ENCODE results near the gene NKG7.

The NKG7 gene

DNA sequence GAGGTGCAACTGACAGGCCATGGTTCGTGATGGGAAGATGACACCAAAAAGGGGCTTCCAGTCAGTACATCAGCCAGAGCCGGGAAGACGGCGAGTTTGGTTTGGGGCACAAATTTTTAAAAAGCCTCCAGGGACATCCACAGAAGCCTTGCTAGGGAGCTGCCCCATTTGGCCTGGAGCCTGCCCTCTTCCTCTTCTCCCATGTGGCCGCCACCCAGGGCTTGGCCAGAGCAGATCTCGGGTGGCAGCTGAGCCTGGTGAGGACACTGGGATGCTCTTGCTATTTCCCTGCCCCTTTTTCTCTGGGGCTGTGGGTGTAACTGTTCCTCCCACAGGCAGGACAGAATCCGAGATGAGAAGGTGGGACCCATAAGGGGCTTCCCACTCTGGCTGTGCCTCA lies 14.5 kb downstream of the NKG7 start:
- DNase-seq = no peak

- DNase-seq = no peak
These were observed 16.2 kb downstream of the NKG7 start for GRCh38 chr19:51356159-51356801.

GRCh38 chr19:51354742-51355148 lies 17.7 kb downstream of the NKG7 start:
- DNase-seq = no peak

DNA sequence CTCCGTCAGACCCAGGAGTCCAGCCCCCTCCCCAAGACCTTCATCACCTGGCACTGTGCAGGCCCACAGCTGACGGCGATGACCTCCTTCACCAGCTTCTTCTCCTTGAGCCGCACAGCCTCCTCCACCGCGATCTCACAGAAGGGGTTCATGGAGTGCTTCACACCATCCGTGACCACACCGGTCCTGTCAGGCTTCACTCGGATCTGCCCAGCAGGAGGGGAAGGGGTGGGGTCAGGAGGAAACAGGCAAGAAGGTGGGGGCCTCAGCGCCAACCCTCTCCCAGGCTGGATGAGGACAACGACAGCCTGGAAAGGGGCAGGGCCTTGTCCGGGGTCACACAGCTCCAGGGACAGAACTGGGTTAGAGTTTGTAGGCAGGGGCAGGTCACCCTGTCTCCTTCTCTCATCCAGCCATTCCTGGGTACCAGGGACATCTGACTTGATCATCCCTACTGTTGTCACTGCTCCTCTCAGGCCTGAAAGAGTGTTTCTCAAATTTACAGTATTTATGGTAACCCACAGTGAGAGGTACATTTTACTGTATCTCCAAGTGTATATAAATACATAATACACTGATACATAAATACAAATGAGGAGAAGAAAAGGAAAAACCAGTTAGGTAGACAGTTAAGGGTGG lies 18.2 kb downstream of the NKG7 start:
- DNase-seq = no peak

DNA sequence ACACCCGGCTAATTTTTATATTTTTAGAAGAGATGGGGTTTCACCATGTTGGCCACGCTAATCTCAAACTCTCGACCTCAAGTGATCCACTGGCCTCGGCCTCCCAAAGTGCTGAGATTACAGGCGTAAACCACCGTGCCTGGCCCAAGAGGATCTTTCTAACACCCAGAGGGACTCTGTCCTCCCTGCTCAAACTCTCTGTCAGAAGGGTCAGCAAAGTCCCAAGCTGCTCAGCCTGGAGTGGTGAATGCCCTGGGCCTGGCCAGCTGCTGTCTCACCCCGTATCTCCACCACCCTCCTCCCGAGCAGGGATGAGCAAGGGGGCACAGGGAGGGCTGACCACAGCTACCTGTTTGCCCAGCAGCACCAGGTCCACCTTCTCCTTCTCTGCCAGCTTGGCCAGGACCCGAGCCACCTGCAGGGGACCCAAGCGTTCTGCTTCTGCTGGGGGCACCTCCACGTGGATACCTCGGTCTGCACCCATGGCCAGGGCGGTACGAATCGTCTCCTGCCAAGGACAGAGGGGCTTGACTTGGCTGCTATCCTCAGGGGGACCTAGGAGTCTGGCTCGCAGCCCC lies 19.6 kb downstream of the NKG7 start:
- no peak for DNase-seq

DNA sequence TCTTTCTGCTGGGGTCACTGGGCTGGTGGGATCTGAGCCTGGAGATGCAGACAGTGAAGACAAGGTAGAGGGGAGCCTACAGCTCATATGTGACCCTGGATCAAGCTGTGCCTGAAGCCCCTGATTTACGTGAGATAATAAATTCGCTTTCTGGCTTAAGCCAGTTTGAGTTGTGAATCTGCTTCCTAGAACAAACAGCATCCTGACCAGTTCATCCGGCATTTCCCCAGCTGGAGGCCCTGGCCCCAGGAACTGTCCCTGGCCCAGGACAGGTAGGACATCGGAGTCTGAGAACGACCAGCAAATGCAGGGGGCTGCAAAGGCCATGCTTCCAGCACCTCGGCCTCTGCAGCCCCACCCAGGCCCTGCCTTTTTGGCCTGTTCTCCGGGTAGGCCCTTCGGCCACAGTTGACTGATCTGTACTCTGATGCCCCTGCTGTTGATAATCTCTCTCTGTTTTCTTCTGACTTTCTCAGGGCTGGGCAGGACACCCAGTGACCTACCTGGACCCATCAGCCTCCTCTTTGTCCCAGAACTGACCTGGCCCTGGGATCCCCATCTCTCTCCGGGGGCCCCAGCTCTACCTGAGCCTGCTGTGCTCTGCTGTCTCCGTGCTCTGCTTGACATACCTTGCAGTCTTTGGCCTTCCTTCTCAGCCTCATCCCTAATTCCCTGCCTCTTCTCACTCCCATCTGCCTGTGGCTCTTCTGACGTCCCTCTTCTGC lies 21.0 kb downstream of the NKG7 start:
- DNase-seq = no peak

DNA sequence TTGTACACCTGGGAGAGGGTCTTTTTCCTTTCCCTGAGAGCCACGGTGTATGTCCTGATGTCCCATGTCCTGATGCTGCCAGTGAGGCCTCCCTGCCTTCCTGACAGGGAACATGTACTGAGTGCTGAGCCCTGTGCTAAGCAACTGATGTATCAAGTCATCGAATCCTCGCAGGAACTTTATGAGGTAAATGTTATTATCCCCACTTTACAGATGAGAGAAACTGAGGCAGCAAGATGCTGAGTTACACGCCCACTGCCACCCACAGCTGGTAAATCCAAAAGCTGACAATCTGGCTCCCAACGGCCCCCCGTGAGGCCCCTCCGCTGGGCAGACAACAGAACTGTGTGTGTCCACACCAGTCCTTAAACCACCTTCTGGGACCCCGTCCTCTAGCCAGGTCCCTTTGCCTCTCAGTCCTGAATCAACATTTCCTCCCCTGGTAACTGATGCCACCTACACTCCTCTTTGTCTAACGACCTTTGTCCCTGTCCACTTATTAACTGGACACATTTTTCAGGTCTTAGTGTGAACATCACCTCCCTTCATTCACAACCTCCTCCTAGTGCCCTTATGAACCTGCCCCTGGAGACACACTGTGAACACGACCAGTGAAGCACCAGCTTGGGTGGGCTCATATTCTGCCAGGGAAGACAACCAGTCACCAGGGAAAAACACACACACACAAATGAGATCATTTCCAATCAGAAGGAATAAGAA lies 25.1 kb downstream of the NKG7 start:
- no peak for DNase-seq

GRCh38 chr19:51346742-51347141 lies 25.7 kb downstream of the NKG7 start:
- no peak for DNase-seq

GRCh38 chr19:51345076-51345620 lies 27.3 kb downstream of the NKG7 start:
- DNase-seq = no peak

- no peak for DNase-seq
These were observed 29.6 kb downstream of the NKG7 start for GRCh38 chr19:51342631-51343569.

- DNase-seq = no peak
These were observed 30.4 kb downstream of the NKG7 start, which contains the start of gene VSIG10L for GRCh38 chr19:51341976-51342580. Gene VSIG10L (minus strand): TSS chr19:51342139. CDS start chr19:51342124, 15 bp downstream.

GRCh38 chr19:51341066-51341465 lies 31.4 kb downstream of the NKG7 start:
- DNase-seq = no peak

DNA sequence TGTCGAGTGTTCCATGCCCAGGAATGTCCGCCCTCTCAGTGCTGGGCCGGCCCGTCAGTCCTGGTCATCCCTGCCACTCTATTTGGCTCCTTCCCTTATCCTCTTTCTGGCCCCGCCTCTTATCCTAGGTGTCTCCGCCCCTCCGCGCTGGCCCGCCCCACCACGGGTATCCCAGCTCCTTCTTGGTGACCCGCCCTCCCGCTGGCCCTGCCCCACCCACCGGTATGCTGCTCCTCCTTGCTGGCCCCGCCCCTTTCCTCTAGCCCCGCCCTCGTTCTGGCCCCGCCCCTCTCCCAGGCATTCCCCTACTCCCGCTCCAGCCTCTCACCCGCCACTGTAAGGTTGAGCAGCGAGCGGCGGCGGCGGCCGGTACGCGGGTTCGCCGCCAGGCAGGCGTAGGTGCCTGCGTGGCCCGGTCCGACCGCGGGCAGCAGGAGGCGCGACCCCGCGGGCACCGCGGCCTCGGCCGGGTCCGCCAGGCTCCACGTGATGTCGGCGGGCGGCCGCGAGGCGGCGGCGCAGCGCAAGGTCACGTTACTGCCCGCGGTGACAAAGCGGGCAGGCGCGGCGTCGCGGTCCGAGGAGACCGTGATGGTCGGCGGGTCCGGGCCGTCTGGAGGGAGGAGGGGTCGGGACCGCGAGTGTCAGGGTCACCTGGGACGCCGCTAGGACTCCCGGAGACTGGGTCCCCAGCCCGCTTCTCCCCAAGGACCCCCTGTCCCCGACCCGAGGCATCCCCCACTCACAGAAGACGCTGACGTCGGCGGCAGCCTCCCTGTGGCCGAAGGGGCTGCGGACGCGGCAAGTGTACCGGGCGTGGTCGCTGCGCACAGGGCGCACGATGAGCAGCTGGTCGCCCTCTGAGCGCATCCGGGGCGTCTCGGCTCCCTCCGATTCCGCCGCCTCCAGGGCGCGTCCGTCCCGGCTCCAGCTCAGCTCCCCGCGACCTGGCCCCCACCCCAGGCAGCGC lies 32.5 kb downstream of the NKG7 start:
- peak; percentile 97 for DNase-seq

GRCh38 chr19:51339313-51339686 lies 33.2 kb downstream of the NKG7 start:
- no peak for DNase-seq

GRCh38 chr19:51338563-51339312 lies 33.7 kb downstream of the NKG7 start:
- peak; percentile 86 for DNase-seq

DNA sequence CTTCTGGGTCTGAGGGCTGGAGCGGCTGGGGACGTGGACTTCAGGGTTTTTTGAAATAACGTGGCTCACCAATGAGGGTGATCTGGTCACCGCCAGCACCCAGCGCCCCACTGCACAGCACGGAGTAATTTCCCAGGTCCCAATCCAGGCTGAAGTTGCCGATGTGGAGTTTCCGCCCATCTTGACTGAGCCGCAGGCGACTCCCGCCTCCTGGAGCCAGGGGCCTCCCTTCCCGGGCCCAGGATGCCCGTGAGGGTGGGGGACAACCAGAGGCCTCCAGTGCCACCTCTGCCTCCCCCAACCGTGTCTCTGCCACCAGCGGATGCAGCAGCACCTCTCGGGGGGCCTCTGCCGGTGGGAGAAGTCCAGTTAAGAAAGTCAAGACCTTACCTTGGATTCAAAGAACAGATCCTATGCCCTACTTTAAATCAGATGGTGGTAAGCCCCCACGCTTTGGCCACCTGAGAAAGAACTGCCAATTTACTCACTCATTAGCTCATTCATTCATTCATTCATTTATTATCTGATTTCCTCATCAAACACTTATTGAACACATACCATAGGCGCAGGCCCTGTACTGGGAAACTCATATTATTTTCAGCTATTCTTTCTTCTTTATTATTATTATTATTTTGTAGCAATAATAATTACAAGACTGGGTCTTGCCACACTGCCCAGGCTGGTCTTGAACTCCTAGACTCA lies 34.4 kb downstream of the NKG7 start:
- no peak for DNase-seq

DNA sequence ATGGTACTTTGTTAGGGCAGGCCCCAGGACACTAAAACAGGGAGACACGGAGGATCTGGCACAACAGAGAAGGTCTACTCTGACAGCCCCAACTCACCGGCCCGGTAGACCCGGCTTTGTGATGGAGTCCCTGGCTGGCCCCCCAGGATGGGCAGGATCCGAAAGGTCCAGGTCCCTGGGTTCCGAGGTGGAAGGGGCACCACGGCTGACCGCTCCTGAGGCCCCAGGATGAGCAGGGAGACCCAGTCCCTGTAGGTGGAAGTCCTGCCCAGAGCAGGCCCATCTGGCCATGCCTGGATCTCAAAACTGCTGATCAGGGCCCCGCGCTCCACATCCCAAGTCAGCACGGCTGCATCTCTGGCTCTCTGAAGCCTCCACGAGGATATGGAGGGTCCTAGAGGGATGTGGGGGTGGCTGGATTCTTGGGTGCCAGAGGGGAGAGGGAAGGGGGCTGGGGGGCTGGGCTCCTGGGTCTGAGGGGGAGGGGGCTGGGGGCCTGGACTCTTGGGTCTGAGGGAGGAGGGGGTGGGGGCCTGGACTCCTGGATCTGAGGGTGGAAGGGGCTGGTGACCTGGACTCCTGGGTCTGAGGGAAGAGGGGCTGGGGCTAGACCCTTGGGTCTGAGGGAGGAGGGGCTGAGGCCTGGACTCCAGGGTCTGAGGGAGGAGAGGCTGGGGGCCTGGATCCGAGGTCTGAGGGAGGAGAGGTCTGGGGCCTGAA lies 35.2 kb downstream of the NKG7 start:
- no peak for DNase-seq
